ENCODE measurements around the gene CDH23.

DNA sequence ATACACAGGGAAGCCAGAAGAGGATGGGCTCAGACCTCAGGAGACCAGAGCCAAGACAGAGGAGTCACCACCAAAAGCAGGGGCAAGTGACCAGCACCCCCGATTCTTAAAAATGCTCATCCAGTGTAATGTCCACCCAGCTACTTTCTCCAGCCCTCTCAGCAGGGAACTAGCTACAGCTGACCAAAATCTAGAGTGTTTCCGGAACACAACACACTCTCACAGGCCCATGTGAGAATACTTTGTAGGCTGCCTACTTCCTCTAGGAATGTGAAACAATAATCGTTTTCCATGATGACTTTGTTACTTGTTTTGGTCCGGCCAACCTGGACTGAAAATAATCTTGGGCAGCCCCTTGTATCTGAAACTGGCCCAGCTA, 439.9 kb downstream of the CDH23 start:
- TF ChIP-seq ESRRA (CRISPR knock-in tag; IDR thresholded peaks at IDR 0.05; ENCODE audit: borderline replicate concordance), result no peak
- no peak for TF ChIP-seq KAT7 (CRISPR knock-in tag; IDR thresholded peaks at IDR 0.05; ENCODE audit: borderline replicate concordance)
- TF ChIP-seq, protein P1, sequence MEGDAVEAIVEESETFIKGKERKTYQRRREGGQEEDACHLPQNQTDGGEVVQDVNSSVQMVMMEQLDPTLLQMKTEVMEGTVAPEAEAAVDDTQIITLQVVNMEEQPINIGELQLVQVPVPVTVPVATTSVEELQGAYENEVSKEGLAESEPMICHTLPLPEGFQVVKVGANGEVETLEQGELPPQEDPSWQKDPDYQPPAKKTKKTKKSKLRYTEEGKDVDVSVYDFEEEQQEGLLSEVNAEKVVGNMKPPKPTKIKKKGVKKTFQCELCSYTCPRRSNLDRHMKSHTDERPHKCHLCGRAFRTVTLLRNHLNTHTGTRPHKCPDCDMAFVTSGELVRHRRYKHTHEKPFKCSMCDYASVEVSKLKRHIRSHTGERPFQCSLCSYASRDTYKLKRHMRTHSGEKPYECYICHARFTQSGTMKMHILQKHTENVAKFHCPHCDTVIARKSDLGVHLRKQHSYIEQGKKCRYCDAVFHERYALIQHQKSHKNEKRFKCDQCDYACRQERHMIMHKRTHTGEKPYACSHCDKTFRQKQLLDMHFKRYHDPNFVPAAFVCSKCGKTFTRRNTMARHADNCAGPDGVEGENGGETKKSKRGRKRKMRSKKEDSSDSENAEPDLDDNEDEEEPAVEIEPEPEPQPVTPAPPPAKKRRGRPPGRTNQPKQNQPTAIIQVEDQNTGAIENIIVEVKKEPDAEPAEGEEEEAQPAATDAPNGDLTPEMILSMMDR (IDR thresholded peaks at IDR 0.05), result no peak
- no peak for TF ChIP-seq FOXP1 (CRISPR knock-in tag; IDR thresholded peaks at IDR 0.05; ENCODE audit: borderline replicate concordance)

Data from WTC11 (cell line).